Mesothelial cell of epicardium (in vitro differentiated cells): ENCODE data around the gene CFAP161. TPM values are rescaled to one million over a fixed set of nuclear protein-coding genes. Genes with fewer than 3 reads are reported as not detected.

Experiments
- DNase-seq, 2 experiments: peaks; one replicate each; pipeline ENCODE4 v3.0.0; 2021; ENCODE audit warnings: low spot score in 2 of 2; ENCODE audit not compliant: unreplicated experiment in 2 of 2
- H3K27ac Mint-ChIP-seq: 2 replicates; pipeline ENCODE4 v1.8.0; 2021; ENCODE audit warnings: mixed read lengths
- H3K27me3 Mint-ChIP-seq: 2 replicates; pipeline ENCODE4 v1.8.0; 2021; ENCODE audit warnings: low read depth, mixed read lengths
- H3K36me3 Mint-ChIP-seq: 2 replicates; pipeline ENCODE4 v1.8.0; 2021; ENCODE audit warnings: mixed read lengths
- H3K4me1 Mint-ChIP-seq: 2 replicates; pipeline ENCODE4 v1.8.0; 2021; ENCODE audit warnings: mixed read lengths
- H3K4me3 Mint-ChIP-seq: 2 replicates; pipeline ENCODE4 v1.8.0; 2021; ENCODE audit warnings: mild to moderate bottlenecking, moderate library complexity, mixed read lengths
- H3K9me3 Mint-ChIP-seq: 2 replicates; pipeline ENCODE4 v1.8.0; 2021; ENCODE audit warnings: mixed read lengths
- total RNA-seq: library from RNA; stranded (reverse); gene quantifications from 3 replicates; pipeline ENCODE4 v1.2.1, GENCODE V29; 2021
- TF ChIP-seq, protein P1 (sequence below): fragments of 200-600 bp; sonication (generic); IDR thresholded peaks from one replicate; pipeline ENCODE4 v1.5.0; 2021; ENCODE audit warnings: antibody characterized with exemption; ENCODE audit not compliant: unreplicated experiment

CFAP161 gene
- total RNA-seq, 1 donor from 2014 or later, result not detected

DNA sequence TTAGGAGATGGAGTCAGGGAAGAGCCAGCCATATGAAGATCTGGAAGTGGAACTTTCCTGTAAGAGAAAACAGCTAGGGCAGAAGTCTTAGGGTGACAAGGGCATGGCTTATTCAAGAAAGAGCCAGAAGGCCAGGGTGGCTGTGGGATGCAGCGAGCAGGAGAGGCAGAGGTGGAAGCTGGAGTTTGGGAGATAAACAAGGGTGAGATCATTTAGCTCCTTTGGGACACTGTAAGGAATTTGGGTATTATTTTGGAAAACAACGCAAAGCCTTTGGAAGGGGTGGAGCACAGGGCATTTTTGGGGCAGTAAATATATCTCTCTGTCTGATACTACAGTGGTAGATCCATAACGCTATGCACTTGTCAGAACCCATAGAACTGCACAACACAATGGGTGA is 57.6 kb downstream of the CFAP161 start:
- H3K4me1 Mint-ChIP-seq, result no peaks in the 10 kb centered on the region
- TF ChIP-seq, protein P1, sequence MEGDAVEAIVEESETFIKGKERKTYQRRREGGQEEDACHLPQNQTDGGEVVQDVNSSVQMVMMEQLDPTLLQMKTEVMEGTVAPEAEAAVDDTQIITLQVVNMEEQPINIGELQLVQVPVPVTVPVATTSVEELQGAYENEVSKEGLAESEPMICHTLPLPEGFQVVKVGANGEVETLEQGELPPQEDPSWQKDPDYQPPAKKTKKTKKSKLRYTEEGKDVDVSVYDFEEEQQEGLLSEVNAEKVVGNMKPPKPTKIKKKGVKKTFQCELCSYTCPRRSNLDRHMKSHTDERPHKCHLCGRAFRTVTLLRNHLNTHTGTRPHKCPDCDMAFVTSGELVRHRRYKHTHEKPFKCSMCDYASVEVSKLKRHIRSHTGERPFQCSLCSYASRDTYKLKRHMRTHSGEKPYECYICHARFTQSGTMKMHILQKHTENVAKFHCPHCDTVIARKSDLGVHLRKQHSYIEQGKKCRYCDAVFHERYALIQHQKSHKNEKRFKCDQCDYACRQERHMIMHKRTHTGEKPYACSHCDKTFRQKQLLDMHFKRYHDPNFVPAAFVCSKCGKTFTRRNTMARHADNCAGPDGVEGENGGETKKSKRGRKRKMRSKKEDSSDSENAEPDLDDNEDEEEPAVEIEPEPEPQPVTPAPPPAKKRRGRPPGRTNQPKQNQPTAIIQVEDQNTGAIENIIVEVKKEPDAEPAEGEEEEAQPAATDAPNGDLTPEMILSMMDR, result no peak
- H3K27me3 Mint-ChIP-seq, result peaks cover 65% of the 10 kb centered on the region
- H3K27ac Mint-ChIP-seq, result no peak overlapping the region
- no peaks in the 10 kb centered on the region for H3K36me3 Mint-ChIP-seq
- no peak overlapping the region for H3K4me3 Mint-ChIP-seq
- no peaks in the 10 kb centered on the region for H3K9me3 Mint-ChIP-seq
- DNase-seq, result no peak

DNA sequence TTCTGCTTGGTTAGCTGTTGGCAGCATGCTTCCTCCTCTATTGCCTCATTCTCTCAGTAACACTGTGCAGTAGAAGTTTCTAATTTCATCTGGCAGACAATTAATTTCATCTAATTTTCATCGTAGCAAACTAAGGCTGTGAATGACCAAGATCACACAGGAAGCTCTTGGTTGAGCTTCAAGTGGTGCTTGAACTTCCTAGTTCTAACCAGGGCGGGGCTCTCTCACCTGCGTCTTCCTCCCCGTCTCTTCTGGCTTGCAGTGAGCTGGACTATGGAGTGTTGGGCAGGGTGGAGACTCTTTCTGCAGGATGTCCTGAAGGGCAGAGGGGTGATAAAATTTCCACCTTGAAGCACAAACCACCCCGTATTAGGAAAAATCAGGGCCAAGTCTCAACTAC is 60.7 kb downstream of the CFAP161 start:
- no peak for DNase-seq
- no peaks in the 10 kb centered on the region for H3K4me1 Mint-ChIP-seq
- peaks cover 62% of the 10 kb centered on the region for H3K27me3 Mint-ChIP-seq
- H3K9me3 Mint-ChIP-seq, result no peaks in the 10 kb centered on the region
- TF ChIP-seq, protein P1, result no peak
- no peak overlapping the region for H3K4me3 Mint-ChIP-seq
- no peak overlapping the region for H3K27ac Mint-ChIP-seq
- H3K36me3 Mint-ChIP-seq, result no peaks in the 10 kb centered on the region

DNA sequence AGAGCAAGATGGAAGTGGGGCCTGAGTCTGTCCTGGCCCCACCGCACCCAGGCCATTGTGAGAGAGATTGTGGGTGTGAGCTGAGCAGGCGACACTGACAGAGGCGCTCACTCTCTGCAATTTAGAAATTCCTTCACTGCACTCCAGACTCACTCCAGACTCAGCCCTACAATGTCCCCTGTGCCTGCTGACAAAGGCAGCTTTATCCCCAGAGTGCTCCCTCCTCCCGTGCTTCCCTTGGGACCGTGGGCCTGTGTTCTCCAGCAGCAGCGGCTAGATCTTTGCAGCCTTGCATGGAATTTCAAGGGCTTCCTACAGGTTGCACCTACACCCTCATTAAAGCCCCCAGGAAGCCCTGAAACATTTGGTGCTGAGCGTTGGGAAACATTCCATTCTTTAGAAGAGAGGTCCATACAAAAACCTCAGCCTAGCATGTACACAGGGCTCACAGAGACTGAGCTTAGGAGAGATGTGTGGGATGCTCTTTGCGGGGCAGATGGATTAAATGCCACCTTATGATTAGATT is 61.3 kb downstream of the CFAP161 start:
- H3K4me3 Mint-ChIP-seq, result no peak overlapping the region
- no peaks in the 10 kb centered on the region for H3K9me3 Mint-ChIP-seq
- no peak overlapping the region for H3K27ac Mint-ChIP-seq
- H3K4me1 Mint-ChIP-seq, result no peaks in the 10 kb centered on the region
- TF ChIP-seq, protein P1, result no peak
- H3K27me3 Mint-ChIP-seq, result peaks cover 59% of the 10 kb centered on the region
- no peak for DNase-seq
- H3K36me3 Mint-ChIP-seq, result no peaks in the 10 kb centered on the region

DNA sequence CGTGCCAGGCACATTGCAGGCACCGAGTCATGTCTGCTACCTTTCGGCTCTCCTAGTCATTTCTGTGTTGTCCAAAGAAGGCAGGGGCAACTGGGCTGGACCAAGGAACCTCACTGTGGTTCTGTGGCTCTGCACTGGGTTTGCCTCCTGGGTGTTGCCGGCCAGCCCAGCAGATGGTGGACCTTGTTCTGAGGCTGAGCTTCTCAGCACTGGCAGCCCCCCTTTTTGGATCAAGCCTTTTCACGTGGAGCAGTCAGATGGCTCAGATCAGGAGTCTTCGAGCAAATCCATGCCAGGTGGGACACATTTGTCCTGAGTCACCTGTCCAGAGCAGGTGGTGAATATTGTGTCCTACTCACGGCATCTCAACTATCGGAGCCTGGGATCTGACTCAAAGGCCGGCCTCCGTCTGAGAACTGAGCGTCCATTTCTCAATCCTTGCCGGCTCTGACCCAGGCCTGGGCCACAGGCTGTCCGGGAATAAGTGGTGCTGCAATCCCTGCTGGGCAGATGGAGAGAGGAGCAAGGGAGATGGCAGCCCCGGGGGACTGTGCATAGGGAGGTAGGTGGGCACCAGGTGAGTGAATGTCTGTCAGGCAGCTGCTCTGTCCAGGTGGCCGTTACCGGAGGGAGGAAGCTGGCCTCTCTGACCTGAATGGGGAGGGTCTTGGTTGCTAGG is 62.6 kb downstream of the CFAP161 start, which contains the start of gene IL16:
Gene IL16, plus strand, starts transcription at position 304 of the 679 bp plus-strand sequence. CDS start 28,521 bp downstream, outside the sequence.
- no peaks in the 10 kb centered on the region for H3K4me1 Mint-ChIP-seq
- H3K9me3 Mint-ChIP-seq, result no peaks in the 10 kb centered on the region
- H3K27ac Mint-ChIP-seq, result no peak within 1 kb of the TSS
- no peaks in the 10 kb centered on the region for H3K36me3 Mint-ChIP-seq
- H3K4me3 Mint-ChIP-seq, result no peak within 1 kb of the TSS
- H3K27me3 Mint-ChIP-seq, result peaks cover 51% of the 10 kb centered on the region
- TF ChIP-seq, protein P1, result no peak
- DNase-seq, result no peak

DNA sequence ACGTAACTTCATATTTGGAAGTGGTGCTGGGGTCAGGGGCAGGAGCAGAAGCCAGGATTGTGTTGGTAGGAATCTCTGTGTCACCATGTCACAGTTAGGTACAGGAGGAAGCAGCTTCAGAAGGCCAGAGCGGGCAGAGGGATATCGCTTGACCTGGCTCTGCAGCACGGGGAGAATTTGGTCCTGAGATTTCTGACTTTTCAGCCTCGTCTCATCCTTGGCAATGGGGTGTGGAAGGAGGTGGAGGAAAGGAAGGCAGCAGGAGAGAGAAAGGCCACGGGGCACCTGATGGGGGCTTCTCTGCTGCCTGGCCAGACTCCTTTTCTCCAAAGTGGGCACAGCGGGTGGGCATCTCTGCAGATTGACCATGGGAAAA is 63.2 kb downstream of the CFAP161 start:
- Mint-ChIP-seq H3K36me3 (no peaks in the 10 kb centered on the region), H3K4me1 (no peaks in the 10 kb centered on the region), H3K27ac (no peak overlapping the region), H3K4me3 (no peak overlapping the region), H3K27me3 (peaks cover 46% of the 10 kb centered on the region), H3K9me3 (no peaks in the 10 kb centered on the region)
- TF ChIP-seq, protein P1, result no peak
- DNase-seq, result no peak
